ENCODE measurements around the gene KLF6.

The KLF6 gene

GRCh38 chr10:3775696-3776551, 9.1 kb downstream of the KLF6 start:
- TF ChIP-seq CTCF (IDR thresholded peaks at IDR 0.05; ENCODE audit: low read depth, low read length, missing control alignments), result no peak
- no peak for DNase-seq (ENCODE audit: extremely low read depth, low read depth)

GRCh38 chr10:3774814-3775695, 10.0 kb downstream of the KLF6 start:
- H3K4me3 ChIP-seq (replicated peaks; ENCODE audit: low read depth, low read length), result no peak overlapping the region
- peak; percentile 75 for DNase-seq (ENCODE audit: extremely low read depth, low read depth)
- no peak for TF ChIP-seq CTCF (IDR thresholded peaks at IDR 0.05; ENCODE audit: low read depth, low read length, missing control alignments)

More at GRCh38 chr10:3775696-3776551, 9.1 kb downstream of the KLF6 start:
- no peak overlapping the region for H3K4me3 ChIP-seq (replicated peaks; ENCODE audit: low read depth, low read length)

GRCh38 chr10:3774018-3774813, 10.8 kb downstream of the KLF6 start:
- no peak for TF ChIP-seq CTCF (IDR thresholded peaks at IDR 0.05; ENCODE audit: low read depth, low read length, missing control alignments)
- no peak for DNase-seq (ENCODE audit: extremely low read depth, low read depth)
- H3K4me3 ChIP-seq (replicated peaks; ENCODE audit: low read depth, low read length), result no peak overlapping the region

- no peak for TF ChIP-seq CTCF (IDR thresholded peaks at IDR 0.05; ENCODE audit: low read depth, low read length, missing control alignments)
- no peak overlapping the region for H3K4me3 ChIP-seq (replicated peaks; ENCODE audit: low read depth, low read length)
- peak; percentile 56 for DNase-seq (ENCODE audit: extremely low read depth, low read depth)
Observed at GRCh38 chr10:3773460-3774017, 11.5 kb downstream of the KLF6 start.

- TF ChIP-seq CTCF (IDR thresholded peaks at IDR 0.05; ENCODE audit: low read depth, low read length, missing control alignments), result no peak
- DNase-seq (ENCODE audit: extremely low read depth, low read depth), result no peak
- no peak overlapping the region for H3K4me3 ChIP-seq (replicated peaks; ENCODE audit: low read depth, low read length)
Observed at GRCh38 chr10:3772361-3773171, 12.4 kb downstream of the KLF6 start.
